ENCODE measurements around the gene STK10. TPM values are rescaled to one million over a fixed set of nuclear protein-coding genes. Genes with fewer than 3 reads are reported as not detected.
A peak's percentile ranks its signal among the peaks of the same experiment; 100 is the strongest.

Gene STK10
- total and polyA plus RNA-seq, 3 donors from 2014 or later: 48.8 to 148 (median 142) TPM

GRCh38 chr5:172093965-172094364, 94.1 kb downstream of the STK10 start:
- peak; percentile 64 for DNase-seq
- Histone ChIP-seq H3K4me3 (no peak overlapping the region), H3K27me3 (no peaks in the 10 kb centered on the region), H3K27ac (no peak overlapping the region), H3K4me1 (peaks cover 30% of the 10 kb centered on the region), H3K9me3 (no peaks in the 10 kb centered on the region), H3K36me3 (ENCODE audit: low read depth, missing control alignments) (no peaks in the 10 kb centered on the region)
- no peak for TF ChIP-seq POLR2A (IDR thresholded peaks at IDR 0.05)
- TF ChIP-seq CTCF (IDR thresholded peaks at IDR 0.05): no peak
- intact Hi-C loops (cut with DNase I; ENCODE audit: low total_unique reads): no loop called here
- WGBS, 2 donors: 60 to 77% methylated on average over 3 of the region's 3 CpGs

GRCh38 chr5:172093559-172093958, 94.5 kb downstream of the STK10 start:
- TF ChIP-seq POLR2A (IDR thresholded peaks at IDR 0.05) (no peak), CTCF (IDR thresholded peaks at IDR 0.05) (no peak)
- no peak for DNase-seq
- no peaks in the 10 kb centered on the region for H3K36me3 ChIP-seq (ENCODE audit: low read depth, missing control alignments)
- H3K27me3 ChIP-seq: no peaks in the 10 kb centered on the region
- intact Hi-C loops (cut with DNase I; ENCODE audit: low total_unique reads): no loop called here
- no peak overlapping the region for H3K4me3 ChIP-seq
- peaks cover 30% of the 10 kb centered on the region for H3K4me1 ChIP-seq
- H3K9me3 ChIP-seq: no peaks in the 10 kb centered on the region
- no peak overlapping the region for H3K27ac ChIP-seq
- 80 to 87% methylated on average over 1 to 10 of the region's 10 CpGs for WGBS, 2 donors

- peaks cover 20% of the 10 kb centered on the region for H3K4me1 ChIP-seq
- intact Hi-C loops (cut with DNase I; ENCODE audit: low total_unique reads): no loop called here
- no peaks in the 10 kb centered on the region for H3K9me3 ChIP-seq
- H3K36me3 ChIP-seq (ENCODE audit: low read depth, missing control alignments): no peaks in the 10 kb centered on the region
- 87 to 92% methylated on average over 14 to 17 of the region's 17 CpGs for WGBS, 2 donors
- DNase-seq: no peak
- TF ChIP-seq CTCF (IDR thresholded peaks at IDR 0.05) (no peak), POLR2A (IDR thresholded peaks at IDR 0.05) (no peak)
- H3K4me3 ChIP-seq: no peak overlapping the region
- no peak overlapping the region for H3K27ac ChIP-seq
- no peaks in the 10 kb centered on the region for H3K27me3 ChIP-seq
These were observed 95.9 kb downstream of the STK10 start for GRCh38 chr5:172091956-172092732.

- 93 to 94% methylated on average over 10 of the region's 10 CpGs for WGBS, 2 donors
- TF ChIP-seq CTCF (IDR thresholded peaks at IDR 0.05) (no peak), POLR2A (IDR thresholded peaks at IDR 0.05) (no peak)
- no peaks in the 10 kb centered on the region for H3K9me3 ChIP-seq
- DNase-seq: no peak
- H3K27me3 ChIP-seq: no peaks in the 10 kb centered on the region
- H3K4me3 ChIP-seq: no peak overlapping the region
- intact Hi-C loops (cut with DNase I; ENCODE audit: low total_unique reads): no loop called here
- H3K27ac ChIP-seq: no peak overlapping the region
- H3K36me3 ChIP-seq (ENCODE audit: low read depth, missing control alignments): no peaks in the 10 kb centered on the region
- H3K4me1 ChIP-seq: peaks cover 9% of the 10 kb centered on the region
These were observed 97.0 kb downstream of the STK10 start for GRCh38 chr5:172090976-172091547.
